H1 (cell line): Measurements from ENCODE around the gene NEBL. TPM values are rescaled to one million over a fixed set of nuclear protein-coding genes. Genes with fewer than 3 reads are reported as not detected.

ENCODE experiments used
- CTCF ChIA-PET: fragments of 300-600 bp; sonication (Branson Sonifier 250); formaldehyde crosslinking; loops from one replicate; lab custom pipeline; 2021; ENCODE audit not compliant: partially characterized antibody; lab: Charles Lee
- POLR2A ChIA-PET: fragments of 300-600 bp; sonication (Branson Sonifier 250); formaldehyde crosslinking; loops from one replicate; lab custom pipeline; 2021; ENCODE audit warnings: inconsistent platforms; ENCODE audit not compliant: partially characterized antibody; lab: Charles Lee
- DNase-seq, 2 experiments: peaks; one replicate each; pipeline versions ENCODE4 v3.0.0 to v3.0.0-alpha.2; 2010 to 2022; ENCODE audit warnings: low spot score in 2 of 2, low read depth in 1 of 2, mixed read lengths in 1 of 2
- FAIRE-seq: peaks from 2 replicates; lab custom pipeline; 2011; peaks lifted over from hg19 to GRCh38; lab: Jason Lieb, UNC
- H2AFZ ChIP-seq: 2 replicates; pipeline ENCODE4 v1.8.1; 2012; ENCODE audit warnings: low read length, inconsistent platforms
- H2AK5ac ChIP-seq: 2 replicates; pipeline ENCODE4 v1.6.1; 2013; ENCODE audit warnings: low read depth, low read length
- H2BK120ac ChIP-seq: replicated peaks from 2 replicates; pipeline ENCODE3; 2013; ENCODE audit warnings: low read depth, low read length, inconsistent platforms
- H2BK12ac ChIP-seq: 2 replicates; pipeline ENCODE4 v1.6.1; 2013; ENCODE audit warnings: low read depth, low read length
- H2BK15ac ChIP-seq: 2 replicates; pipeline ENCODE4 v1.6.1; 2013; ENCODE audit warnings: low read length
- H2BK20ac ChIP-seq: 2 replicates; pipeline ENCODE4 v1.6.1; 2013; ENCODE audit warnings: low read length
- H2BK5ac ChIP-seq: 2 replicates; pipeline ENCODE4 v1.6.1; 2013; ENCODE audit warnings: low read depth, low read length
- H3K14ac ChIP-seq: 2 replicates; pipeline ENCODE4 v1.6.1; 2013; ENCODE audit warnings: inconsistent platforms; ENCODE audit not compliant: insufficient read length
- H3K18ac ChIP-seq: 2 replicates; pipeline ENCODE4 v1.6.1; 2013; ENCODE audit warnings: low read length; ENCODE audit errors: extremely low read depth
- H3K23ac ChIP-seq: 2 replicates; pipeline ENCODE4 v1.6.1; 2013; ENCODE audit warnings: inconsistent platforms; ENCODE audit not compliant: insufficient read length
- H3K23me2 ChIP-seq: 2 replicates; pipeline ENCODE4 v1.6.1; 2013; ENCODE audit warnings: low read depth, low read length
- H3K27ac ChIP-seq: 2 replicates; pipeline ENCODE4 v1.6.1; 2011; ENCODE audit warnings: low read depth, low read length, inconsistent platforms
- H3K27me3 ChIP-seq, 4 experiments: replicated peaks in 1 of 4; 1 replicate in 1 of 4; 2 replicates in 3 of 4; pipeline versions ENCODE4 v1.6.1 to v1.8.1; 2011 to 2013; ENCODE audit warnings: low read length in 3 of 4, mild to moderate bottlenecking in 3 of 4, inconsistent platforms in 2 of 4, mixed read lengths in 2 of 4, moderate library complexity in 1 of 4; ENCODE audit not compliant: control insufficient read depth in 3 of 4, insufficient read depth in 3 of 4; ENCODE audit errors: extremely low read depth in 1 of 4
- H3K36me3 ChIP-seq, 4 experiments: 2 replicates each; pipeline versions ENCODE4 v1.6.1 to v1.8.1; 2011 to 2013; ENCODE audit warnings: mild to moderate bottlenecking in 4 of 4, low read length in 3 of 4, moderate library complexity in 2 of 4, control low read depth in 1 of 4, inconsistent platforms in 1 of 4; ENCODE audit not compliant: insufficient read depth in 4 of 4, control insufficient read depth in 2 of 4
- H3K4ac ChIP-seq: replicated peaks from 2 replicates; pipeline ENCODE3; 2013; ENCODE audit warnings: low read length, low read depth, mixed read lengths, inconsistent platforms; ENCODE audit not compliant: insufficient read length
- H3K4me1 ChIP-seq, 4 experiments: replicated peaks in 1 of 4; 1 replicate in 1 of 4; 2 replicates in 3 of 4; pipeline versions ENCODE4 v1.6.1 to v1.8.1; 2011 to 2013; ENCODE audit warnings: low read length in 3 of 4, inconsistent platforms in 2 of 4, mixed read lengths in 1 of 4; ENCODE audit not compliant: insufficient read depth in 4 of 4, control insufficient read depth in 3 of 4
- H3K4me2 ChIP-seq, 2 experiments: 2 replicates each; pipeline versions ENCODE4 v1.6.1 to v1.8.1; 2011 to 2013; ENCODE audit warnings: low read depth in 2 of 2, low read length in 2 of 2, control low read depth in 1 of 2, inconsistent platforms in 1 of 2, mild to moderate bottlenecking in 1 of 2; ENCODE audit not compliant: insufficient read depth in 1 of 2
- H3K4me3 ChIP-seq, 4 experiments: fragments of 200-600, 300-600 bp in 1 of 4; sonication (generic), shearing (Covaris generic), sonication (Bioruptor Twin) in 1 of 4; 2 replicates each; pipeline versions ENCODE4 v1.5.1 to v1.8.1; 2011 to 2016; ENCODE audit warnings: low read length in 4 of 4, low read depth in 3 of 4, control low read depth in 2 of 4, inconsistent platforms in 2 of 4, mild to moderate bottlenecking in 2 of 4, mixed read lengths in 1 of 4, moderate library complexity in 1 of 4; ENCODE audit not compliant: insufficient read depth in 2 of 4; ENCODE audit errors: extremely low read depth in 1 of 4
- H3K56ac ChIP-seq: replicated peaks from 2 replicates; pipeline ENCODE3; 2013; ENCODE audit warnings: low read depth, mild to moderate bottlenecking, mixed read lengths, low read length, inconsistent platforms; ENCODE audit not compliant: insufficient read length
- H3K79me1 ChIP-seq: 2 replicates; pipeline ENCODE4 v1.6.1; 2013; ENCODE audit warnings: low read depth, low read length, control low read depth
- H3K79me2 ChIP-seq, 2 experiments: 2 replicates each; pipeline versions ENCODE4 v1.6.1 to v1.8.1; 2012 to 2013; ENCODE audit warnings: low read length in 2 of 2, mild to moderate bottlenecking in 2 of 2, inconsistent platforms in 1 of 2; ENCODE audit not compliant: insufficient read depth in 2 of 2, control insufficient read depth in 1 of 2
- H3K9ac ChIP-seq, 4 experiments: replicated peaks in 1 of 4; 1 replicate in 1 of 4; 2 replicates in 3 of 4; pipeline versions ENCODE4 v1.6.1 to v1.8.1; 2011 to 2013; ENCODE audit warnings: low read depth in 3 of 4, low read length in 3 of 4, control low read depth in 2 of 4, mild to moderate bottlenecking in 2 of 4, moderate library complexity in 2 of 4, inconsistent platforms in 1 of 4; ENCODE audit errors: extremely low read depth in 1 of 4
- H3K9me3 ChIP-seq, 2 experiments: 2 replicates each; pipeline versions ENCODE4 v1.6.1 to v1.8.1; 2012 to 2013; ENCODE audit warnings: mild to moderate bottlenecking in 2 of 2, moderate library complexity in 2 of 2, control low read depth in 1 of 2, inconsistent platforms in 1 of 2, low read depth in 1 of 2, low read length in 1 of 2, mixed read lengths in 1 of 2; ENCODE audit not compliant: insufficient read depth in 2 of 2
- H4K20me1 ChIP-seq, 2 experiments: replicated peaks in 1 of 2; 2 replicates each; pipeline versions ENCODE3 to v1.8.1; 2011 to 2013; ENCODE audit warnings: inconsistent platforms in 2 of 2, low read length in 2 of 2, mild to moderate bottlenecking in 1 of 2; ENCODE audit not compliant: insufficient read depth in 2 of 2, control insufficient read depth in 1 of 2
- H4K5ac ChIP-seq: 2 replicates; pipeline ENCODE4 v1.6.1; 2013; ENCODE audit warnings: low read length, low read depth, mixed read lengths, inconsistent platforms; ENCODE audit not compliant: insufficient read length
- H4K8ac ChIP-seq: 2 replicates; pipeline ENCODE4 v1.8.0; 2013; ENCODE audit warnings: mild to moderate bottlenecking, moderate library complexity, low read length, inconsistent platforms; ENCODE audit not compliant: insufficient read depth; ENCODE audit errors: extremely low read depth
- H4K91ac ChIP-seq: replicated peaks from 2 replicates; pipeline ENCODE3; 2013; ENCODE audit warnings: low read length, mixed read lengths, inconsistent platforms; ENCODE audit not compliant: insufficient read length
- CHD2 ChIP-seq: IDR thresholded peaks from 2 replicates; pipeline ENCODE4 v1.6.1; 2012; ENCODE audit warnings: low read length, improper control_type of control experiment
- EGR1 ChIP-seq: IDR thresholded peaks from 2 replicates; pipeline ENCODE4 v1.6.1; 2011; ENCODE audit warnings: low read depth, low read length, borderline replicate concordance
- WGBS, 2 experiments: shearing (Covaris generic) in 1 of 2; methylation state at CpG; one replicate each; pipeline versions ENCODE4 v1.1.6 to v1.1.7; 2013 to 2015; ENCODE audit warnings: low lambda C conversion rate in 2 of 2, mixed read lengths in 2 of 2, inconsistent platforms in 1 of 2, low coverage in 1 of 2, missing lambda C conversion rate in 1 of 2; ENCODE audit not compliant: insufficient replicate concordance in 2 of 2, insufficient coverage in 1 of 2, insufficient read length in 1 of 2; ENCODE audit errors: extremely low coverage in 1 of 2, missing lambda C conversion rate in 1 of 2; 5-methylcytosine and 5-hydroxymethylcytosine counted together
- polyA plus RNA-seq, 7 experiments: library from polyadenylated mRNA; depleted of rRNA in 3 of 7; stranded (reverse) in 5 of 7; unstranded in 2 of 7; fragments of >200 nt in 5 of 7; fragments of 200-250 nt in 2 of 7; gene quantifications; 1 replicate in 5 of 7; 2 replicates in 1 of 7; 4 replicates in 1 of 7; pipeline versions ENCODE4 v1.2.1 to v1.2.3, GENCODE V29; 2011 to 2013; ENCODE audit warnings: missing spikeins in 2 of 7, mixed read lengths in 2 of 7
- total RNA-seq: library from RNA; stranded (reverse); fragmentation: NEBNext Ultra II Directional; extraction: Animal tissue kit (Norgen Biotek cat#: 25700); gene quantifications from 2 replicates; pipeline ENCODE4 v1.2.1, GENCODE V29; 2021
- TF ChIP-seq, protein P1 (sequence below): IDR thresholded peaks from 2 replicates; pipeline ENCODE4 v1.6.1; 2012; ENCODE audit warnings: inconsistent platforms

NEBL gene
- total and polyA plus RNA-seq, 2 of the 8 experiments (the other 6 are each of a cell fraction or from before 2014, with no cell fraction given), result 7.5 to 10.5 TPM

DNA sequence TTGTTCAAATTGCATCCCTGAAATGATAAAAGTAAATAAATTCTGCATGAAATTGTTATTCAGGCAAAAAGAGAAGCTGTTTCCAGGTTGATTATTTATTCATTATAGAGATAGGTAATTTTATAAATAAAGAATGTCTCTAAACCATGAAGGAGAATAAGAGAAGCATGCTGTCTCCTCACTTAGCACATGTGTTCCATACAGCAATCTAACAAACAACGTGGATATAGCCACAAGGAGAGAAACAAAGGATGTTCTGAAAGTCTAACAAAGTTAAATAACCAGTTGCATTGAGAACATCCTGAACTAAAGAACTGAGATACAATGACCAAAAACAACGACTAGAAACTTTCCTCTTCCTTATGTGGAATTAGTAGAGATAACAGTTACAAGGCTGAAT is 50.8 kb downstream of the NEBL start:
- no peaks in the 10 kb centered on the region for H3K23me2 ChIP-seq
- no peak overlapping the region for H2BK15ac ChIP-seq
- no peak overlapping the region for H2BK5ac ChIP-seq
- WGBS, 2 experiments, result 88% methylated on average over 2 of the region's 2 CpGs; no CpG with 5 or more reads in 1 of the 2 experiments
- no peak for TF ChIP-seq EGR1
- no peak for TF ChIP-seq CHD2
- TF ChIP-seq, protein P1, sequence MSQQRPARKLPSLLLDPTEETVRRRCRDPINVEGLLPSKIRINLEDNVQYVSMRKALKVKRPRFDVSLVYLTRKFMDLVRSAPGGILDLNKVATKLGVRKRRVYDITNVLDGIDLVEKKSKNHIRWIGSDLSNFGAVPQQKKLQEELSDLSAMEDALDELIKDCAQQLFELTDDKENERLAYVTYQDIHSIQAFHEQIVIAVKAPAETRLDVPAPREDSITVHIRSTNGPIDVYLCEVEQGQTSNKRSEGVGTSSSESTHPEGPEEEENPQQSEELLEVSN, result no peak
- FAIRE-seq, result no peak
- H4K91ac ChIP-seq, result no peak overlapping the region
- H2AFZ ChIP-seq, result no peak overlapping the region
- H3K18ac ChIP-seq, result no peak overlapping the region
- H3K9me3 ChIP-seq, result no peaks in the 10 kb centered on the region
- no peaks in the 10 kb centered on the region for H3K27me3 ChIP-seq
- ChIA-PET POLR2A (no interaction called here), CTCF (interaction anchor here (1.5 kb wide), 1 partner anchor 176 kb away, joined by 5 read pairs; no protein-coding TSS in a partner anchor)
- H4K20me1 ChIP-seq, result no peaks in the 10 kb centered on the region
- no peak overlapping the region for H3K4me3 ChIP-seq
- H3K27ac ChIP-seq, result no peak overlapping the region
- H2BK20ac ChIP-seq, result no peak overlapping the region
- no peak for DNase-seq
- H3K79me1 ChIP-seq, result no peaks in the 10 kb centered on the region
- H3K56ac ChIP-seq, result no peak overlapping the region
- H3K4me1 ChIP-seq, result no peaks in the 10 kb centered on the region
- no peak overlapping the region for H3K23ac ChIP-seq
- no peaks in the 10 kb centered on the region for H3K79me2 ChIP-seq
- H2BK120ac ChIP-seq, result no peak overlapping the region
- H3K36me3 ChIP-seq, result peaks cover 0 to 3% (median 0%) of the 10 kb centered on the region in 4 experiments; a peak in 3 of 8 replicates
- H4K5ac ChIP-seq, result no peak overlapping the region
- no peak overlapping the region for H4K8ac ChIP-seq
- H3K14ac ChIP-seq, result no peak overlapping the region
- H2AK5ac ChIP-seq, result no peak overlapping the region
- H3K4me2 ChIP-seq, result no peak overlapping the region
- no peak overlapping the region for H3K9ac ChIP-seq
- H2BK12ac ChIP-seq, result no peak overlapping the region
- no peak overlapping the region for H3K4ac ChIP-seq
